Tibial artery (tissue), 4 donors: ENCODE measurements around the gene RIPK3.

Experiments
- DNase-seq, 2 donors: peaks; one replicate each; pipeline ENCODE4 v3.0.0-alpha.2; 2019
- H3K27ac ChIP-seq, 2 donors: fragments of 200-600 bp; sonication (generic) in 1 of 2; 1 replicate in 1 of 2; 2 replicates in 1 of 2; pipeline ENCODE4 v1.5.1; 2018 to 2019; ENCODE audit warnings: mild to moderate bottlenecking in 1 of 2
- H3K27me3 ChIP-seq, 2 donors: fragments of 200-600 bp; sonication (generic) in 1 of 2; one replicate each; pipeline versions ENCODE4 v1.5.1 to v1.6.0; 2016 to 2019
- H3K36me3 ChIP-seq, 3 donors: fragments of 200-600 bp; sonication (generic) in 2 of 3; one replicate each; pipeline ENCODE4 v1.5.1; 2016 to 2019; ENCODE audit warnings: mild to moderate bottlenecking in 2 of 3
- H3K4me1 ChIP-seq, 4 donors: fragments of 200-600 bp; sonication (generic) in 2 of 4; 1 replicate in 3 of 4; 2 replicates in 1 of 4; pipeline ENCODE4 v1.5.1; 2016 to 2019
- H3K4me3 ChIP-seq, 2 donors: fragments of 200-600 bp; sonication (generic) in 1 of 2; 1 replicate in 1 of 2; 2 replicates in 1 of 2; pipeline ENCODE4 v1.5.1; 2018 to 2019; ENCODE audit warnings: mild to moderate bottlenecking in 2 of 2
- H3K9me3 ChIP-seq, 3 donors: fragments of 200-600 bp; sonication (generic) in 1 of 3; one replicate each; pipeline ENCODE4 v1.5.1; 2016 to 2019
- CTCF ChIP-seq, 2 experiments: fragments of 200-600 bp in 1 of 2; fragments of 450-650 bp in 1 of 2; IDR thresholded peaks; one replicate each; pipeline ENCODE4 v1.5.1; 2017 to 2019; ENCODE audit warnings: antibody characterized with exemption in 2 of 2, mild to moderate bottlenecking in 1 of 2, moderate library complexity in 1 of 2
- intact Hi-C: fragments of 100-400 bp; cut with DNase I; formaldehyde crosslinking; loops from one replicate; pipeline ENCODE4 v1.15.0; 2023; ENCODE audit warnings: low total_unique reads

The RIPK3 gene

GRCh38 chr14:24378981-24379906 is 39.5 kb upstream of the RIPK3 start:
- no peak for TF ChIP-seq CTCF (IDR thresholded peaks at IDR 0.05)
- no peak overlapping the region for H3K4me3 ChIP-seq
- H3K27me3 ChIP-seq: peaks cover 0 to 3% of the 10 kb centered on the region in 2 donors
- peaks cover 14 to 35% (median 16%) of the 10 kb centered on the region in 3 donors for H3K36me3 ChIP-seq
- intact Hi-C loops: no loop called here
- H3K9me3 ChIP-seq: no peaks in the 10 kb centered on the region
- peaks cover 0 to 3% (median 0%) of the 10 kb centered on the region in 4 donors for H3K4me1 ChIP-seq
- no peak overlapping the region for H3K27ac ChIP-seq
- DNase-seq: no peak

GRCh38 chr14:24378327-24378726 is 38.5 kb upstream of the RIPK3 start:
- no peak for DNase-seq
- Histone ChIP-seq H3K9me3 (no peaks in the 10 kb centered on the region), H3K27me3 (peaks cover 0 to 1% of the 10 kb centered on the region in 2 donors), H3K4me1 (peaks cover 0 to 3% (median 0%) of the 10 kb centered on the region in 4 donors), H3K27ac (no peak overlapping the region), H3K36me3 (peaks cover 23 to 44% (median 26%) of the 10 kb centered on the region in 3 donors), H3K4me3 (no peak overlapping the region)
- intact Hi-C loops: no loop called here
- TF ChIP-seq CTCF (IDR thresholded peaks at IDR 0.05): no peak

GRCh38 chr14:24377657-24378056 is 37.9 kb upstream of the RIPK3 start:
- Histone ChIP-seq H3K27ac (no peak overlapping the region), H3K4me1 (peaks cover 0 to 5% (median 2%) of the 10 kb centered on the region in 4 donors), H3K27me3 (no peaks in the 10 kb centered on the region), H3K4me3 (no peak overlapping the region), H3K36me3 (peaks cover 23 to 51% (median 32%) of the 10 kb centered on the region in 3 donors), H3K9me3 (no peaks in the 10 kb centered on the region)
- intact Hi-C loops: no loop called here
- TF ChIP-seq CTCF (IDR thresholded peaks at IDR 0.05): no peak
- no peak for DNase-seq

- H3K9me3 ChIP-seq: no peaks in the 10 kb centered on the region
- intact Hi-C loops: no loop called here
Observed at GRCh38 chr14:24377126-24377525, 37.3 kb upstream of the RIPK3 start.

GRCh38 chr14:24376448-24377070 is 36.8 kb upstream of the RIPK3 start:
- DNase-seq: no peak
- no peak overlapping the region for H3K4me3 ChIP-seq
- H3K36me3 ChIP-seq: peaks cover 23 to 55% (median 41%) of the 10 kb centered on the region in 3 donors
- no peak overlapping the region for H3K27ac ChIP-seq
- peaks cover 0 to 12% (median 8%) of the 10 kb centered on the region in 4 donors for H3K4me1 ChIP-seq
- intact Hi-C loops: no loop called here
- TF ChIP-seq CTCF (IDR thresholded peaks at IDR 0.05): no peak
- H3K27me3 ChIP-seq: no peaks in the 10 kb centered on the region
- H3K9me3 ChIP-seq: no peaks in the 10 kb centered on the region

More at GRCh38 chr14:24377126-24377525, 37.3 kb upstream of the RIPK3 start:
- peaks cover 23 to 55% (median 38%) of the 10 kb centered on the region in 3 donors for H3K36me3 ChIP-seq
- no peak overlapping the region for H3K27ac ChIP-seq
- H3K4me1 ChIP-seq: peaks cover 0 to 11% (median 7%) of the 10 kb centered on the region in 4 donors
- H3K27me3 ChIP-seq: no peaks in the 10 kb centered on the region
- no peak for TF ChIP-seq CTCF (IDR thresholded peaks at IDR 0.05)
- no peak overlapping the region for H3K4me3 ChIP-seq
- DNase-seq: no peak
